Ovary (tissue), 10 donors: ENCODE data around the gene STRA6. TPM values are rescaled to one million over a fixed set of nuclear protein-coding genes. Genes with fewer than 3 reads are reported as not detected.

ENCODE experiments used
- DNase-seq, 5 donors: peaks; one replicate each; pipeline ENCODE4 v3.0.0-alpha.2; 2019 to 2020
- H3K27ac ChIP-seq, 2 donors: fragments of 200-600 bp; one replicate each; pipeline versions ENCODE4 v1.5.1 to v1.8.0; 2019 to 2022
- H3K27me3 ChIP-seq: fragments of 200-600 bp; one replicate; pipeline ENCODE4 v1.8.0; 2022
- H3K36me3 ChIP-seq: fragments of 200-600 bp; sonication (generic); one replicate; pipeline ENCODE4 v1.5.1; 2019
- H3K4me1 ChIP-seq: one replicate; pipeline ENCODE4 v1.8.1; 2013; ENCODE audit warnings: mild to moderate bottlenecking, moderate library complexity; ENCODE audit not compliant: insufficient read depth
- H3K4me3 ChIP-seq: fragments of 200-600 bp; sonication (generic); one replicate; pipeline ENCODE4 v1.5.1; 2017
- H3K9me3 ChIP-seq, 2 donors: fragments of 200-600 bp in 1 of 2; sonication (generic) in 1 of 2; one replicate each; pipeline versions ENCODE4 v1.5.1 to v1.8.1; 2013 to 2019; ENCODE audit warnings: mild to moderate bottlenecking in 1 of 2, moderate library complexity in 1 of 2
- CTCF ChIP-seq, 3 donors: fragments of 450-650 bp in 2 of 3; fragments of 200-600 bp in 1 of 3; IDR thresholded peaks; one replicate each; pipeline versions ENCODE4 v1.5.1 to v1.8.0; 2016 to 2022; ENCODE audit warnings: antibody characterized with exemption in 3 of 3, mild to moderate bottlenecking in 1 of 3
- EP300 ChIP-seq: sonication (generic); formaldehyde crosslinking; IDR thresholded peaks from one replicate; pipeline ENCODE4 v1.6.1; 2017; ENCODE audit warnings: antibody characterized with exemption
- POLR2A ChIP-seq: fragments of 450-650 bp; IDR thresholded peaks from one replicate; pipeline ENCODE4 v1.6.1; 2017; ENCODE audit warnings: antibody characterized with exemption, mild to moderate bottlenecking, moderate library complexity
- WGBS, 3 donors: extraction: QIAGEN DNeasy Blood & Tissue Kit in 1 of 3; methylation state at CpG; one replicate each; pipeline versions ENCODE4 v1.1.5 to v1.1.7; 2013 to 2017; 5-methylcytosine and 5-hydroxymethylcytosine counted together
- intact Hi-C, 4 donors: fragments of 100-400 bp; cut with DNase I; formaldehyde crosslinking; loops; one replicate each; pipeline versions ENCODE4 v1.11.0 to v1.15.1; 2022 to 2023
- long read RNA-seq, 3 donors: library from polyadenylated mRNA in 2 of 3; unstranded in 2 of 3; transcript quantifications; one replicate each; pipeline ENCODE4 v2.0.0 and lab custom pipeline, GENCODE V29; 2021 to 2026
- polyA plus RNA-seq, 2 donors: library from polyadenylated mRNA; stranded (reverse); fragments of 200-250 nt in 1 of 2; fragments of 350-450 nt in 1 of 2; fragmentation: Illumina TruSeq in 1 of 2; extraction: RNeasy Lipid Tissue Mini Kit (QIAGEN cat#74804) in 1 of 2; gene quantifications; one replicate each; pipeline ENCODE4 v1.2.3, GENCODE V29; 2013 to 2014
- total RNA-seq, 7 donors: library from RNA; depleted of rRNA in 2 of 7; stranded (reverse); fragments of >200 nt in 2 of 7; fragmentation: NEBNext Ultra II Directional in 3 of 7; extraction: Animal tissue kit (Norgen Biotek cat#: 25700) in 3 of 7; gene quantifications; one replicate each; pipeline versions ENCODE4 v1.1.0 to v1.2.4, GENCODE V29; 2016 to 2023
- donor health status: DM: no; HTN: no; CAD: no; lungs with moderate emphysema.
- donor health status: DM: no; HTN: no; CAD: no.
- donor health status: Bipolar disorder and iron deficiency.
- donor health status: DM: yes; HTN: yes; CAD: no.
- donor health status: DM: no; HTN: no; CAD: no.
- donor health status: DM: yes; HTN: yes; CAD: no.

The STRA6 gene
- total RNA-seq, result 1 to 10 TPM in 3 of 7 donors, under 1 TPM in 4; 0.20 to 2.8 (median 0.87) TPM
- under 1 TPM; 0.47 to 0.64 TPM for polyA plus RNA-seq
- long read RNA-seq, donor 1, partial matches to known transcripts, result 11 of 11 reads
- long read RNA-seq, donor 1, other reads (novel, unspliced or antisense), result 0 of 11 reads
- long read RNA-seq, donor 2, result 0 reads
- long read RNA-seq, donor 3, result 0 reads

GRCh38 chr15:74202452-74203401 is at the start of gene STRA6:
TSS of gene STRA6 (minus strand) at chr15:74202787. CDS start at chr15:74202267, 520 bp downstream.
- Histone ChIP-seq H3K27ac (peak within 1 kb of the TSS; percentile 44 to 69), H3K9me3 (no peaks in the 10 kb centered on the region), H3K27me3 (no peaks in the 10 kb centered on the region), H3K4me3 (no peak within 1 kb of the TSS), H3K4me1 (peaks cover 18% of the 10 kb centered on the region), H3K36me3 (no peaks in the 10 kb centered on the region)
- DNase-seq, result peak in 2 of 5 donors; percentile 37 to 51
- intact Hi-C loops, result no loop called here
- TF ChIP-seq POLR2A (no peak), CTCF (IDR thresholded peaks at IDR 0.05) (no peak), EP300 (no peak)
- WGBS, 3 donors, result 78 to 79% (median 78%) methylated on average over 26 of the region's 26 CpGs

- intact Hi-C loops, result no loop called here
- Histone ChIP-seq H3K27ac (no peak overlapping the region), H3K9me3 (no peaks in the 10 kb centered on the region), H3K36me3 (no peaks in the 10 kb centered on the region), H3K4me3 (no peak overlapping the region), H3K27me3 (no peaks in the 10 kb centered on the region), H3K4me1 (peaks cover 2% of the 10 kb centered on the region)
- TF ChIP-seq EP300 (no peak), POLR2A (no peak), CTCF (IDR thresholded peaks at IDR 0.05) (no peak)
- 5 to 23% (median 18%) methylated on average over 6 of the region's 6 CpGs for WGBS, 3 donors
- peak in 1 of 5 donors; percentile 29 for DNase-seq
Observed at GRCh38 chr15:74252291-74252690, 49.7 kb upstream of the STRA6 start.

- H3K9me3 ChIP-seq, result no peaks in the 10 kb centered on the region
- H3K4me1 ChIP-seq, result peaks cover 2% of the 10 kb centered on the region
- H3K27ac ChIP-seq, result no peak overlapping the region
- no peak for DNase-seq
- no peaks in the 10 kb centered on the region for H3K36me3 ChIP-seq
- 74 to 88% (median 84%) methylated on average over 5 of the region's 5 CpGs for WGBS, 3 donors
- intact Hi-C loops, result no loop called here
- TF ChIP-seq EP300 (no peak), CTCF (IDR thresholded peaks at IDR 0.05) (no peak), POLR2A (no peak)
- H3K27me3 ChIP-seq, result no peaks in the 10 kb centered on the region
- no peak overlapping the region for H3K4me3 ChIP-seq
Observed at GRCh38 chr15:74251131-74251811, 48.7 kb upstream of the STRA6 start.

- Histone ChIP-seq H3K27me3 (no peaks in the 10 kb centered on the region), H3K9me3 (no peaks in the 10 kb centered on the region), H3K4me3 (no peak overlapping the region), H3K36me3 (no peaks in the 10 kb centered on the region), H3K4me1 (peaks cover 2% of the 10 kb centered on the region), H3K27ac (no peak overlapping the region)
- 81 to 82% (median 81%) methylated on average over 6 of the region's 6 CpGs for WGBS, 3 donors
- TF ChIP-seq EP300 (no peak), CTCF (IDR thresholded peaks at IDR 0.05) (no peak), POLR2A (no peak)
- DNase-seq, result no peak
- intact Hi-C loops, result no loop called here
Observed at GRCh38 chr15:74250266-74250665, 47.7 kb upstream of the STRA6 start.
